NCI-H2081 treated with DMSO at 0.1 percent for 48 hours (cell line): ENCODE results near the gene KATNB1.
"Not testable (repeated sequence)": the region's sequence is repeated elsewhere in the genome, so short reads cannot be mapped to it uniquely, and the experiment has no call there.

Experiments
- DNase-seq: peaks from one replicate; lab custom pipeline; 2025; lab: John Stamatoyannopoulos, UW

Gene KATNB1

GRCh38 chr16:57771141-57771785, 35.7 kb downstream of the KATNB1 start:
- DNase-seq = no peak

GRCh38 chr16:57773019-57773418, 37.4 kb downstream of the KATNB1 start:
- DNase-seq = no peak

GRCh38 chr16:57773655-57774295, 38.2 kb downstream of the KATNB1 start:
- DNase-seq = no peak

- no peak for DNase-seq
Observed at GRCh38 chr16:57774705-57775285, 39.2 kb downstream of the KATNB1 start.

- no peak for DNase-seq
Observed at GRCh38 chr16:57775661-57776469, 40.3 kb downstream of the KATNB1 start.

- DNase-seq = no peak
Observed at GRCh38 chr16:57778658-57779057, 43.1 kb downstream of the KATNB1 start.

- not testable (repeated sequence) for DNase-seq
Observed at GRCh38 chr16:57779836-57780235, 44.3 kb downstream of the KATNB1 start.

- DNase-seq = no peak
Observed at GRCh38 chr16:57781349-57781740, 45.8 kb downstream of the KATNB1 start.

GRCh38 chr16:57781741-57782606, 46.4 kb downstream of the KATNB1 start:
- DNase-seq = no peak

- not testable (repeated sequence) for DNase-seq
Observed at GRCh38 chr16:57782607-57783055, 47.1 kb downstream of the KATNB1 start.

- DNase-seq = no peak
Observed at GRCh38 chr16:57783116-57783515, 47.5 kb downstream of the KATNB1 start.

- DNase-seq = no peak
Observed at GRCh38 chr16:57783883-57784282, 48.3 kb downstream of the KATNB1 start.

- DNase-seq = no peak
Observed at GRCh38 chr16:57784334-57784733, 48.8 kb downstream of the KATNB1 start.

- no peak for DNase-seq
Observed at GRCh38 chr16:57785385-57785784, 49.8 kb downstream of the KATNB1 start.

GRCh38 chr16:57785924-57786323, 50.4 kb downstream of the KATNB1 start:
- no peak for DNase-seq

- DNase-seq = no peak
Observed at GRCh38 chr16:57786632-57787518, 51.3 kb downstream of the KATNB1 start.

- no peak for DNase-seq
Observed at GRCh38 chr16:57787519-57787905, 51.9 kb downstream of the KATNB1 start.

- DNase-seq = no peak
Observed at GRCh38 chr16:57788252-57788841, 52.8 kb downstream of the KATNB1 start.

GRCh38 chr16:57788951-57789350, 53.4 kb downstream of the KATNB1 start:
- no peak for DNase-seq

GRCh38 chr16:57791195-57791892, 55.8 kb downstream of the KATNB1 start:
- no peak for DNase-seq
